Measurements from ENCODE around the gene BUD13. TPM values are rescaled to one million over a fixed set of nuclear protein-coding genes. Genes with fewer than 3 reads are reported as not detected.

BUD13 gene
- total RNA-seq, 4 donors from 2014 or later, result 10.8 to 17.1 (median 12.5) TPM

DNA sequence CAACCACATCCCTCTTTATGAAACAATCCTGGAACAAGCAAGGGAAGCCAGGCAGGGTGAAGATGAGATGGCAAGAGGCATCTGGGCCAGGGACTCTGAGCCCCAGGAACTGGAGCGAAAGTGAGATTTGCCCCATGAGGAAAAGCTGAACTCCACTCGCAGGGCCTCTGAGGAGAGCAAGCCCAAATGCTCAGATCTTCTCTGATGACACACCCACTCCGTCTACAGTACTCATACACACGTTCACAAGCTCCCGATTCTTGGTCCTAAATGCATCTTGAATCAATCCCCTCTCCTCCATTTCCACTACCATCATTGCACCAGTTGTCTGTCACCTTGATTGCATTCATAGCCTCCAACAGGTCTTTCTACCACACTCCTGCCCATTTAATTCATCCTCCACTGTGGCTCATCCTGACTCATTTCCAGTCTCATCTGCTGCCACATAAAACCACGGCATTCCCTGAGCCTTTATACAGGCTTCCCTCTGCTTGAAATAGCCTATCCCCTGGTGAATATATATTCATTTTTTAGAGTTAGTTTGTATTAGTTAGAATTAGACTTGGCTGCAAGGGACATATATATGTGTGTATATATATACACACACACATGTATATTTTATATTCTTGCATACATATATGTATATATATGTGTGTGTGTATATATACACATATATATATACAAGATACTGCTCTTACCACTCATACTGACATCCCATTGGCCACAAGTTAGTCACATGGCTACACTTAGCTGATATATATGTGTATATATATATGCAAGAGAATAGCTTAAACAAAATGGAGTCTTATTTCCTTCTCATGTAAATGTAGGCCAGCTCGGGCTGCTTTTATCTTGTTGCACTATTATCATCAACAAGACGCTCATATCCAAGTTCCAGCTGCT lies 20.3 kb upstream of the BUD13 start:
- H3K9me3 ChIP-seq, result no peaks in the 10 kb centered on the region
- 82% methylated on average over 8 of the region's 8 CpGs for WGBS
- H3K4me3 ChIP-seq, result no peak overlapping the region
- no peaks in the 10 kb centered on the region for H3K36me3 ChIP-seq
- peaks cover 8 to 21% (median 13%) of the 10 kb centered on the region in 4 donors for H3K4me1 ChIP-seq
- TF ChIP-seq POLR2AphosphoS5 (IDR thresholded peaks at IDR 0.05), result no peak
- no peak for TF ChIP-seq POLR2A (IDR thresholded peaks at IDR 0.05; ENCODE audit: low read depth)
- no peak for TF ChIP-seq EP300 (IDR thresholded peaks at IDR 0.05)
- TF ChIP-seq, protein P1, sequence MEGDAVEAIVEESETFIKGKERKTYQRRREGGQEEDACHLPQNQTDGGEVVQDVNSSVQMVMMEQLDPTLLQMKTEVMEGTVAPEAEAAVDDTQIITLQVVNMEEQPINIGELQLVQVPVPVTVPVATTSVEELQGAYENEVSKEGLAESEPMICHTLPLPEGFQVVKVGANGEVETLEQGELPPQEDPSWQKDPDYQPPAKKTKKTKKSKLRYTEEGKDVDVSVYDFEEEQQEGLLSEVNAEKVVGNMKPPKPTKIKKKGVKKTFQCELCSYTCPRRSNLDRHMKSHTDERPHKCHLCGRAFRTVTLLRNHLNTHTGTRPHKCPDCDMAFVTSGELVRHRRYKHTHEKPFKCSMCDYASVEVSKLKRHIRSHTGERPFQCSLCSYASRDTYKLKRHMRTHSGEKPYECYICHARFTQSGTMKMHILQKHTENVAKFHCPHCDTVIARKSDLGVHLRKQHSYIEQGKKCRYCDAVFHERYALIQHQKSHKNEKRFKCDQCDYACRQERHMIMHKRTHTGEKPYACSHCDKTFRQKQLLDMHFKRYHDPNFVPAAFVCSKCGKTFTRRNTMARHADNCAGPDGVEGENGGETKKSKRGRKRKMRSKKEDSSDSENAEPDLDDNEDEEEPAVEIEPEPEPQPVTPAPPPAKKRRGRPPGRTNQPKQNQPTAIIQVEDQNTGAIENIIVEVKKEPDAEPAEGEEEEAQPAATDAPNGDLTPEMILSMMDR (IDR thresholded peaks at IDR 0.05), result no peak
- H3K27me3 ChIP-seq, result no peaks in the 10 kb centered on the region
- H3K27ac ChIP-seq (replicated peaks in 1 of 4), result no peak overlapping the region
- DNase-seq (ENCODE audit: extremely low spot score), result no peak
- intact Hi-C loops (cut with DNase I), result loop anchor here (2.0 kb wide), 1 partner anchor 42 kb away; no protein-coding TSS in a partner anchor

DNA sequence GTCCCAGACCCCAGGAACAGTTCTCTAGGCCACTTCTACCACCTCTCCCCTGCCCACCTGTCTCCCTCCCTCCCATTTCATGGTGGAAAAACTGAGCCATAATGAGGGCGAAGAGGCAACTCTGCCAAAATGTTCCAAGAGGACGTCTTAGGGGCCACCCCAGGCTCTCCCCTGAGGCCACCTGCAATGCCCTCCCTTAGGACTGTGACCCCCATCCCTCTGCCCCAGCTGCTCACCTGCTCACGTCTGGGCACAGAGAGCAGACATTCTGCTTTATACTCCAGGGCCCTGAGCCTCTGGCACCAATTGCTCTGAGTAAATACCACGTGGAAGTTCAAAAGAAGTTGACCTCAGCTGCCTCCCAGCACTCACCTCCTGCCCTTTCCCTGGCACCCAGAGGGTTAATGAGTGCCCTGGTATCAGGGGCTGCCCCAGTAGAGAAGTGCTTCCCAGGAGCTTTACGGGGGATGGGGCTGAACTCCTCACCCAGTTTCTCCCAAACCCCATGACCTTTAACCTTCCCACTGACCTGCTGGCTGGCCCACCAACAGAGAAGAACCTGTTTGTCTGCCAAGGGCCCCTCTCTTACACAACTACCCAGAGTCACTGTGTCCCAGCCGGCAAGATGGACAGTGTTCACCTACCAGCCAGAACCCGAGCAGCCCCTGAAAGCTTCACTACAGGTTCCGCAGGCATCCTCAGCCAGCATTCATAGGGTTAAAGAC lies 19.5 kb upstream of the BUD13 start:
- no peak for DNase-seq (ENCODE audit: extremely low spot score)
- Histone ChIP-seq H3K27ac (replicated peaks in 1 of 4) (no peak overlapping the region), H3K9me3 (no peaks in the 10 kb centered on the region), H3K36me3 (no peaks in the 10 kb centered on the region), H3K4me3 (no peak overlapping the region), H3K27me3 (no peaks in the 10 kb centered on the region), H3K4me1 (peaks cover 9 to 23% (median 14%) of the 10 kb centered on the region in 4 donors)
- WGBS, result 86% methylated on average over 3 of the region's 8 CpGs
- TF ChIP-seq, protein P1 (IDR thresholded peaks at IDR 0.05), result no peak
- TF ChIP-seq POLR2A (IDR thresholded peaks at IDR 0.05; ENCODE audit: low read depth), result no peak
- TF ChIP-seq EP300 (IDR thresholded peaks at IDR 0.05), result no peak
- no peak for TF ChIP-seq POLR2AphosphoS5 (IDR thresholded peaks at IDR 0.05)
- intact Hi-C loops (cut with DNase I), result loop anchor here (2.0 kb wide), 1 partner anchor 42 kb away; no protein-coding TSS in a partner anchor

DNA sequence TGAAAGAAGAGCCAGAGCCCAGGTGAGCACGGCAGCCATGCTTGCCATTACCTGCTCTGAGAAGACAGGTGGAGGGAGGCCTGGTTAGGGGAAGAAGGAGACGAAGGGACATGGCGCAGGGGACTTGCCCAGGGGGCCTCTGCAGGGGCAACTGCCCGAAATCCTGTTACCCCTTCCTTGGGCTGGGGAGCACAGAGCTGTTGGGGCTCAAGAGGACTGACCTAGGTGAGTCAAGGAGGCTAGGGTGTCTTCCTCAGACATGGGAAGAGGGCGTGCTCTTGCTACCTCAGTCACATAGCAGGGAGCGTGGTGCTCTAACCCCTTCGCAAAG lies 19.0 kb upstream of the BUD13 start, which contains the start of gene APOA5:
APOA5 (minus strand) TSS at position 67 of the 331 bp plus-strand sequence; CDS start at position 48, 19 bp downstream.
- no peaks in the 10 kb centered on the region for H3K27me3 ChIP-seq
- 85% methylated on average over 6 of the region's 7 CpGs for WGBS
- no peaks in the 10 kb centered on the region for H3K36me3 ChIP-seq
- intact Hi-C loops (cut with DNase I), result loop anchor here (2.0 kb wide), 2 partner anchors 43 to 315 kb away; no protein-coding TSS in a partner anchor
- H3K27ac ChIP-seq (replicated peaks in 1 of 4), result no peak within 1 kb of the TSS
- no peaks in the 10 kb centered on the region for H3K9me3 ChIP-seq
- H3K4me1 ChIP-seq, result peaks cover 15 to 28% (median 19%) of the 10 kb centered on the region in 4 donors
- TF ChIP-seq, protein P1 (IDR thresholded peaks at IDR 0.05), result no peak
- TF ChIP-seq POLR2A (IDR thresholded peaks at IDR 0.05; ENCODE audit: low read depth), result no peak
- no peak for TF ChIP-seq POLR2AphosphoS5 (IDR thresholded peaks at IDR 0.05)
- TF ChIP-seq EP300 (IDR thresholded peaks at IDR 0.05), result no peak
- no peak for DNase-seq (ENCODE audit: extremely low spot score)
- H3K4me3 ChIP-seq, result peak within 1 kb of the TSS; percentile 0 to 42 (median 14)

DNA sequence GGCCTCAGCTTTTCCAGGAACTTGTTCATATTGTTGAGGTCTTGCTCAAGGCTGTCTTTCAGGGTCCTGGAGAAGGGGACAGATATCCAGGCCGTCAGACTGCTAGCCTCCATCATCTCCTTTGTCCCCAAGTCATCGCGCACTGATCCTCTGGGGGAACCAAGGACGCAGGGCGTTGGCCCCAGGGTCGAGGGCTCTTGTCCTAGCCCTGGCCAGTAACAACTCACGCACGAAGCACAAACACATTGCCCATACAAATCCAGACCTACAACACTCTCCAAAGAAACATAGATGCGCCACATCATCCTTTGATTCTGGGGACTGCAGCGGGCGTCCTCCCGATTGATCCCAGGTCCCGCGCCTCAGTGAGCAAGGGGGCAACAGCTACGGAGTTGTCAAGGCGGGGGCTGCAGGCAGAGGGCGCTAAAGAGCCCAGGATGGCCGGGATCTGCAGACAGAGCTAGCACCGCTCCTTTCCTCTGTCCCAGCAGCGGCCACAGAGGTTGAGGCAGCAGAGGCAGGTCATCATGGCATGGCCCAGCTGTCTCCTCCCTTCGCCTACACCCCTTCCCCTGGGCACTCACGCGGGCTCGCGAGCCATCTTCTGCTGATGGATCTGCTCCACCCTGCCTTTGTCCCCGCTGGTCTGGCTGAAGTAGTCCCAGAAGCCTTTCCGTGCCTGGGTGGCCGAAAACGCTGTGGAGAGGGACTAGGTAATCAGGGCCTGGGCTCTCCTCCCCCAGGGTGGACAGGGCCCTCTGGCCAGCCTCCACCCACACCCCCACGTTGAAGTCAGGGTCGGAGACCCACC lies 18.4 kb upstream of the BUD13 start:
- TF ChIP-seq, protein P1 (IDR thresholded peaks at IDR 0.05), result peak; percentile 84 to 96 (median 92)
- TF ChIP-seq POLR2AphosphoS5 (IDR thresholded peaks at IDR 0.05), result peak in 1 of 2 donors; percentile 50
- no peak for TF ChIP-seq POLR2A (IDR thresholded peaks at IDR 0.05; ENCODE audit: low read depth)
- DNase-seq (ENCODE audit: extremely low spot score), result no peak
- Histone ChIP-seq H3K27ac (replicated peaks in 1 of 4) (no peak overlapping the region), H3K4me3 (peak overlapping the region; percentile 0 to 42 (median 14)), H3K9me3 (no peaks in the 10 kb centered on the region), H3K36me3 (peaks cover 0 to 5% (median 4%) of the 10 kb centered on the region in 4 donors), H3K27me3 (no peaks in the 10 kb centered on the region), H3K4me1 (peaks cover 20 to 32% (median 25%) of the 10 kb centered on the region in 4 donors)
- 27% methylated on average over 20 of the region's 31 CpGs for WGBS
- intact Hi-C loops (cut with DNase I), result loop anchor here (2.0 kb wide), 1 partner anchor 316 kb away; no protein-coding TSS in a partner anchor

Measured in esophagus muscularis mucosa (tissue), 4 donors.